Neural cell (in vitro differentiated cells): Measurements from ENCODE around the gene CXCL6. TPM values are rescaled to one million over a fixed set of nuclear protein-coding genes. Genes with fewer than 3 reads are reported as not detected.

Source experiments
- H2AFZ ChIP-seq: fragments of 200-600, 300-800 bp; sonication (generic), shearing (Covaris generic); 2 replicates; pipeline ENCODE4 v1.6.0; 2014; ENCODE audit warnings: low read depth, mild to moderate bottlenecking, antibody characterized with exemption, low read length, moderate library complexity
- H3F3A ChIP-seq: fragments of 200-600 bp; shearing (Covaris generic); 2 replicates; pipeline ENCODE4 v1.6.1; 2016; ENCODE audit warnings: mild to moderate bottlenecking, moderate library complexity, mixed read lengths, antibody characterized with exemption, low read length; ENCODE audit not compliant: insufficient read depth, poor library complexity, severe bottlenecking
- H3K27ac ChIP-seq: fragments of 200-600, 300-800 bp; sonication (generic), shearing (Covaris generic); 2 replicates; pipeline ENCODE4 v1.5.1; 2014; ENCODE audit warnings: mild to moderate bottlenecking, low read length, moderate library complexity
- H3K27me3 ChIP-seq: fragments of 300-800, 200-600 bp; sonication (generic), shearing (Covaris generic); 2 replicates; pipeline ENCODE4 v1.6.0; 2014; ENCODE audit warnings: mild to moderate bottlenecking, low read depth, low read length, moderate library complexity; ENCODE audit not compliant: insufficient read depth
- H3K36me3 ChIP-seq: fragments of 300-800, 200-600 bp; sonication (generic), shearing (Covaris generic); 2 replicates; pipeline ENCODE4 v1.5.1; 2014; ENCODE audit warnings: mild to moderate bottlenecking, antibody characterized with exemption, low read length, moderate library complexity; ENCODE audit not compliant: insufficient read depth
- H3K4me2 ChIP-seq: fragments of 300-800, 200-600 bp; sonication (generic), shearing (Covaris generic); 2 replicates; pipeline ENCODE4 v1.6.0; 2014; ENCODE audit warnings: mild to moderate bottlenecking, low read length
- H3K4me3 ChIP-seq: fragments of 300-800, 200-600 bp; sonication (generic), shearing (Covaris generic); 2 replicates; pipeline ENCODE4 v1.5.1; 2014; ENCODE audit warnings: mild to moderate bottlenecking, low read length, moderate library complexity
- H3K79me2 ChIP-seq: fragments of 200-600 bp; shearing (Covaris generic); replicated peaks from 2 replicates; pipeline ENCODE4 v1.6.0; 2014; ENCODE audit warnings: mild to moderate bottlenecking, low read length, moderate library complexity; ENCODE audit not compliant: insufficient read depth
- H3K9ac ChIP-seq: fragments of 300-800, 200-600 bp; sonication (generic), shearing (Covaris generic); 2 replicates; pipeline ENCODE4 v1.6.1; 2016; ENCODE audit warnings: mild to moderate bottlenecking, low read length, mixed read lengths
- H3K9me2 ChIP-seq: fragments of 200-600 bp; shearing (Covaris generic); 2 replicates; pipeline ENCODE4 v1.6.1; 2016; ENCODE audit warnings: mild to moderate bottlenecking, low read length, mixed read lengths; ENCODE audit not compliant: insufficient read depth
- H3K9me3 ChIP-seq: fragments of 200-600, 300-800 bp; sonication (generic), shearing (Covaris generic); 2 replicates; pipeline ENCODE4 v1.6.1; 2016; ENCODE audit warnings: mild to moderate bottlenecking, mixed run types, low read length, moderate library complexity, mixed read lengths
- H4K20me1 ChIP-seq: fragments of 200-600 bp; shearing (Covaris generic); 2 replicates; pipeline ENCODE4 v1.6.1; 2016; ENCODE audit warnings: mild to moderate bottlenecking, mixed run types; ENCODE audit not compliant: insufficient read depth
- CTCF ChIP-seq: fragments of 450-650 bp; IDR thresholded peaks from 2 replicates; pipeline ENCODE4 v1.5.1; 2014; ENCODE audit warnings: antibody characterized with exemption, mild to moderate bottlenecking, moderate library complexity; ENCODE audit not compliant: poor library complexity, severe bottlenecking
- EP300 ChIP-seq: fragments of 450-650 bp; conservative IDR thresholded peaks from 2 replicates; pipeline ENCODE4 v1.6.1; 2014; ENCODE audit warnings: antibody characterized with exemption, mild to moderate bottlenecking, moderate library complexity; ENCODE audit not compliant: poor library complexity, severe bottlenecking
- EZH2 ChIP-seq: fragments of 200-600, 300-800 bp; shearing (Covaris generic), sonication (generic); IDR thresholded peaks from 2 replicates; pipeline ENCODE4 v1.6.1; 2014; ENCODE audit warnings: antibody characterized with exemption, low read length, borderline replicate concordance, mild to moderate bottlenecking; ENCODE audit not compliant: insufficient read depth, poor library complexity, severe bottlenecking
- MXI1 ChIP-seq: fragments of 450-650 bp; conservative IDR thresholded peaks from 2 replicates; pipeline ENCODE4 v1.6.1; 2014; ENCODE audit warnings: antibody characterized with exemption, mild to moderate bottlenecking; ENCODE audit not compliant: poor library complexity, severe bottlenecking
- POLR2AphosphoS5 ChIP-seq: IDR thresholded peaks from 2 replicates; pipeline ENCODE4 v1.6.1; 2012
- RAD21 ChIP-seq: fragments of 450-650 bp; conservative IDR thresholded peaks from 2 replicates; pipeline ENCODE4 v1.6.1; 2014; ENCODE audit warnings: antibody characterized with exemption, mild to moderate bottlenecking, moderate library complexity
- REST ChIP-seq: IDR thresholded peaks from 2 replicates; pipeline ENCODE4 v1.6.1; 2012; ENCODE audit warnings: borderline replicate concordance
- SMC3 ChIP-seq: fragments of 450-650 bp; conservative IDR thresholded peaks from 2 replicates; pipeline ENCODE4 v1.6.1; 2014; ENCODE audit warnings: antibody characterized with exemption, mild to moderate bottlenecking, moderate library complexity; ENCODE audit not compliant: poor library complexity
- TAF1 ChIP-seq: IDR thresholded peaks from 2 replicates; pipeline ENCODE4 v1.6.1; 2012; ENCODE audit warnings: low read depth
- polyA minus RNA-seq: library from RNA; depleted of rRNA, polyadenylated mRNA; stranded (reverse); fragments of >200 nt; gene quantifications from 2 replicates; pipeline ENCODE4 v1.2.3, GENCODE V29; 2014
- polyA plus RNA-seq: library from polyadenylated mRNA; depleted of rRNA; stranded (reverse); fragments of >200 nt; gene quantifications from 2 replicates; pipeline ENCODE4 v1.2.3, GENCODE V29; 2014

CXCL6 gene
- polyA plus RNA-seq = not detected in 2 replicates
- not detected in 2 replicates for polyA minus RNA-seq

- Histone ChIP-seq H3K4me2 (no peak within 1 kb of the TSS), H2AFZ (no peak within 1 kb of the TSS)
Measured at GRCh38 chr4:73836373-73837279, at the start of gene CXCL6. Gene CXCL6 (plus strand): TSS chr4:73836678. CDS start chr4:73836751, 73 bp downstream.

More at GRCh38 chr4:73836373-73837279, at the start of gene CXCL6:
- Histone ChIP-seq H3F3A (no peaks in the 10 kb centered on the region), H3K27ac (no peak within 1 kb of the TSS), H3K9ac (no peak within 1 kb of the TSS), H3K9me2 (no peaks in the 10 kb centered on the region), H3K4me3 (peak within 1 kb of the TSS; percentile 60), H4K20me1 (no peaks in the 10 kb centered on the region), H3K79me2 (no peaks in the 10 kb centered on the region), H3K36me3 (no peaks in the 10 kb centered on the region), H3K9me3 (no peaks in the 10 kb centered on the region), H3K27me3 (peaks cover 17% of the 10 kb centered on the region)
- no peak for TF ChIP-seq MXI1
- no peak for TF ChIP-seq RAD21
- no peak for TF ChIP-seq SMC3
- TF ChIP-seq EZH2 = no peak
- TF ChIP-seq EP300 = no peak
- no peak for TF ChIP-seq POLR2AphosphoS5
- no peak for TF ChIP-seq CTCF
- no peak for TF ChIP-seq TAF1
- TF ChIP-seq REST = no peak
